Vagina (tissue), 2 donors: ENCODE data around the gene TAF11L3.
"Not testable (repeated sequence)": the region's sequence is repeated elsewhere in the genome, so short reads cannot be mapped to it uniquely, and the experiment has no call there.

Experiments used
- POLR2A ChIP-seq, 2 donors: fragments of 450-650 bp; IDR thresholded peaks; one replicate each; pipeline ENCODE4 v1.6.1; 2017; ENCODE audit warnings: antibody characterized with exemption in 2 of 2, mild to moderate bottlenecking in 2 of 2, moderate library complexity in 2 of 2
- POLR2AphosphoS5 ChIP-seq, 2 donors: sonication (generic); formaldehyde crosslinking; IDR thresholded peaks; one replicate each; pipeline ENCODE4 v1.9.0; 2017; ENCODE audit warnings: antibody characterized with exemption in 2 of 2, mild to moderate bottlenecking in 2 of 2, low read depth in 1 of 2; ENCODE audit not compliant: insufficient read depth in 1 of 2
- TF ChIP-seq, protein P1 (sequence below), 3 experiments: fragments of 450-650 bp in 2 of 3; fragments of 200-600 bp in 1 of 3; sonication (generic) in 1 of 3; IDR thresholded peaks; one replicate each; pipeline ENCODE4 v1.5.1; 2017 to 2019; ENCODE audit warnings: antibody characterized with exemption in 3 of 3, mild to moderate bottlenecking in 2 of 3, moderate library complexity in 2 of 3

DNA sequence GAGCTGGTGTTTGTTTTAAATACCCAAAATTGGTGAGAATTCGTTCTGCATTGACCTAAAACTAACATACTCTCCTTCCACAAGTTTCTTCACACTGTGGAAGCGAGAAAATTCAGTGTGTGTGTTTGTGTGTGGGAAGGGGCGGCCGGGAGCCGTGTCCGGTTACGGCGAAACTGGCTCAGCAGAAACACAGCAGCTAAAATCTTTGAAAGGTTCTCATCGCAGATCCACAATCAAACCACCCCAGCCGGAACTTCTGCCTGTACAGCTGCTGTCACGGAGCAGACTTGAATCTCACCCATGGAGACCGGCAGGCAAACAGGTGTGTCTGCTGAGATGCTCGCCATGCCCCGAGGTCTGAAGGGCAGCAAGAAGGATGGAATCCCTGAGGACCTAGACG lies 10.2 kb downstream of the TAF11L3 start, which contains the start of gene TAF11L6:
- not testable (repeated sequence) for TF ChIP-seq POLR2A (IDR thresholded peaks at IDR 0.05); POLR2AphosphoS5 (IDR thresholded peaks at IDR 0.05; ENCODE audit: insufficient read depth in 1 of 2, low read depth in 1 of 2)
- TF ChIP-seq, protein P1, sequence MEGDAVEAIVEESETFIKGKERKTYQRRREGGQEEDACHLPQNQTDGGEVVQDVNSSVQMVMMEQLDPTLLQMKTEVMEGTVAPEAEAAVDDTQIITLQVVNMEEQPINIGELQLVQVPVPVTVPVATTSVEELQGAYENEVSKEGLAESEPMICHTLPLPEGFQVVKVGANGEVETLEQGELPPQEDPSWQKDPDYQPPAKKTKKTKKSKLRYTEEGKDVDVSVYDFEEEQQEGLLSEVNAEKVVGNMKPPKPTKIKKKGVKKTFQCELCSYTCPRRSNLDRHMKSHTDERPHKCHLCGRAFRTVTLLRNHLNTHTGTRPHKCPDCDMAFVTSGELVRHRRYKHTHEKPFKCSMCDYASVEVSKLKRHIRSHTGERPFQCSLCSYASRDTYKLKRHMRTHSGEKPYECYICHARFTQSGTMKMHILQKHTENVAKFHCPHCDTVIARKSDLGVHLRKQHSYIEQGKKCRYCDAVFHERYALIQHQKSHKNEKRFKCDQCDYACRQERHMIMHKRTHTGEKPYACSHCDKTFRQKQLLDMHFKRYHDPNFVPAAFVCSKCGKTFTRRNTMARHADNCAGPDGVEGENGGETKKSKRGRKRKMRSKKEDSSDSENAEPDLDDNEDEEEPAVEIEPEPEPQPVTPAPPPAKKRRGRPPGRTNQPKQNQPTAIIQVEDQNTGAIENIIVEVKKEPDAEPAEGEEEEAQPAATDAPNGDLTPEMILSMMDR (IDR thresholded peaks at IDR 0.05), result not testable (repeated sequence)
